Stimulated activated CD8-positive, alpha-beta memory T cell treated with anti-CD3 and anti-CD28 coated beads, Interleukin-7, amount 100 ng/mL, for 4 hours (primary cell): ENCODE measurements around the gene ST7.
A peak's percentile ranks its signal among the peaks of the same experiment; 100 is the strongest.
"Not testable (repeated sequence)": the region's sequence is repeated elsewhere in the genome, so short reads cannot be mapped to it uniquely, and the experiment has no call there.

ENCODE experiments used
- DNase-seq, 2 donors: peaks; one replicate each; pipeline ENCODE4 v3.0.0-alpha.2; 2020; ENCODE audit warnings: low read depth in 2 of 2

ST7 gene

DNA sequence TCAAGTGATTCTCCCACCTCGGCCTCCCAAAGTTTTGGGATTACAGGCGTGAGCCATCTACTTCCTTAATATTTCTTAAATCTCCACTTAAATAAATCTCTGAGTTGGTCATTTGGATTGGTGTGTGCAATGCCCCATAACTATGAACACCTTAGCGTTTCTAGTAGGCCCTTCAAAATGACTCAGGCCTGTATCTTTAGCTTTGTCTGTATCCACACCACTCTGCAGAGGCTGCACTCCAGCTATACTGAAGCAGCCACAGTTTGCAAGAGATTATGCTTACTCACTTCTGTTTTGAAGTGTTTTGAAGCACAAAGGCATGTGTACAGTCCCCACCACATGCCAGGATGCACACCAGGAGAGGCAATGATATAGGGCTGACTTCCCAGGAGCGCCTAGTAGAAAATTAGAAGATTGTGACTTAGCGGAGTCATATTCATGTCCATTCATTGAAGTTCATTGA lies 2.4 kb upstream of the ST7 start:
- DNase-seq = no peak

DNA sequence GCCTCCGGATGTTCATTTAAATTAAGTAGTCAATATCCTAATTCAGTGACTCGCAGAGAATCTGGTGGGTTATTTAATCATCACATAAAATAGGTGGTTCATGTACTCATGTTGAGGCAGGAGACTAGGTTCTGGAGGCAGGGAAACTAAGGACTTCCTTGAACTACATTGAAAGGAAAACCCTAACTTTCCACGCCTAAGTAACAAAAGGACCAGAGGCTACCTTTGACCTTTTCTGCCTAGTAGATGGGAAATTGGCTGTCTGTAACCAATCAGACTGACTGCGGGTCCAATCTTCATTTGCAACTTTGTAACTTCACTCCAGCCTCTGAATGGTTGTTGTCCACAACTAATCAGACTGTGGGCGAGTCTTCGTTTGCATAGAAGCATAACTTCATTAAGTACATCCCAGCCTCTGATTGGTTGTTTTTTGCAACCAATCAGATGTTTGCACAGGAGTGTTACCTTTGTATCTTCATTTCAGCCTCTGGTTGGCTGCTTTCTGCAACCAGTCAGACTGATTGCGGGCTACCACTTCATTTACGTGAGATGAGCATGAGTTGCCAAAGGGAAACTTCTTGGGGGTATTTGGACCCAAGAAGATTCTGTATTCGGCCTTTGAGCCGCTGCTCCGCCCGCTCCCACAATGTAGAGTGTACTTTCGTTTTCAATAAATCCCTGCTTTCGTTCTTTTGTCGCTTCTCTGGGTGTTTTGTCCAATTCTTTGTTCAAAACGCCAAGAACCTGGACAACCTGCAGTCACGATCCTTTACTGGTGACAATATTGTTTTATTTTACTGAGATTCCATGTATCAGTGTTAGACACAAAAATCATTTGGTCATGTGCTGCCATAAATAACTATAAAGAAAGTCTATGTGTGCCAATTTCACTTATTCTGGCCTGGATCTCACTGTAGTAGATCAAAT lies 1.7 kb upstream of the ST7 start:
- DNase-seq = no peak

- DNase-seq = no peak
Observed at GRCh38 chr7:116952635-116953371, 498 bp upstream of the ST7 start.

- DNase-seq = peak in 1 of 2 donors; percentile 6
Observed at GRCh38 chr7:116953906-116954838, 871 bp downstream of the ST7 start.

- no peak for DNase-seq
Observed at GRCh38 chr7:116955340-116955739, 2.0 kb downstream of the ST7 start.

GRCh38 chr7:116955801-116956476 lies 2.6 kb downstream of the ST7 start:
- DNase-seq = no peak

GRCh38 chr7:116956477-116956804 lies 3.1 kb downstream of the ST7 start:
- DNase-seq = no peak

GRCh38 chr7:116957874-116958273 lies 4.6 kb downstream of the ST7 start:
- DNase-seq = no peak

- not testable (repeated sequence) for DNase-seq
Observed at GRCh38 chr7:116961966-116962673, 8.8 kb downstream of the ST7 start.

- no peak for DNase-seq
Observed at GRCh38 chr7:116963234-116963633, 9.9 kb downstream of the ST7 start.

DNA sequence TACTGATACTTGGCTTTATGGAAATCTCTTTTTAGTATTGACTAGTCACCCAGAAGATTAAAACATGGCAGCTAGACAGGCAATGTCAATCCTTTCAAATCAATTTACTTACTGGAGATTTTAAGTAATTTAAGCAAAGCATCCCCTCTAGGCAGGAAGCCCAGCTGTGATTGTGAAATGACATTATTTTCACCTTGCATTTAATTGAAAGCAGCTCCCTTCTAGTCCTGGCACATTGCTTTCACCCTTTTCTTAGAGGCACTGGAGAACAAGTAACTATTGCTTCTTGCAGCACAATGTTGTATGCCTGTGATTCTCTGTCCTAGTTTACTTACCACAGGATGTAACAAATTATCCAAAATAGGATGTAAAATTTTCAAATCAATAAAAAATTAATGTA lies 13.3 kb downstream of the ST7 start:
- DNase-seq = no peak

- no peak for DNase-seq
Observed at GRCh38 chr7:116967254-116967922, 14.1 kb downstream of the ST7 start.

GRCh38 chr7:116967983-116968382 lies 14.7 kb downstream of the ST7 start:
- no peak for DNase-seq

- no peak for DNase-seq
Observed at GRCh38 chr7:116968631-116969030, 15.3 kb downstream of the ST7 start.

DNA sequence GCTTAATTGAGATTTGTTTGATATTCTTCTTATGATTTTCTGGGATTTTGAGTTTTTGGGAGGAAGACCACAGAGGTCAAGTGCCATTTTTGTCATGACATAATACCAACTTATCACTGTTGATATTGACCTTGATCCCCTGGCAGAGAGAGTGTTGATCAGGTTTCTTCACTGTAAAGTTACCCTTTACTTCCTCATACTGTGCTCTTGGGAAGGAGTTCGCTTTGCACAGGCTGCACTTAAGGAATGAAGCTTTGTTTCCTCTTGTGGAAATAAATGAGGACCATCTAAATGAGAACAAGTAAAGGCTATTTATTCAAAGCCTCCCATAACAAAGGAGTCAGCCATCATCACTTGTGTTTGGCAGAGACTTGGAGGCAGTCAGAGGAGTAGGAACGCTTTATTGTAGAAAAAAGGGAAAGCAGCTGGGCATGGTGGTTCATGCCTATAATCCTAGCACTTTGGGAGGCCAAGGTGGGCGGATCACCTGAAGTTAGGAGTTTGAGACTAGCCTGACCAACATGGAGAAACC lies 16.1 kb downstream of the ST7 start:
- no peak for DNase-seq

DNA sequence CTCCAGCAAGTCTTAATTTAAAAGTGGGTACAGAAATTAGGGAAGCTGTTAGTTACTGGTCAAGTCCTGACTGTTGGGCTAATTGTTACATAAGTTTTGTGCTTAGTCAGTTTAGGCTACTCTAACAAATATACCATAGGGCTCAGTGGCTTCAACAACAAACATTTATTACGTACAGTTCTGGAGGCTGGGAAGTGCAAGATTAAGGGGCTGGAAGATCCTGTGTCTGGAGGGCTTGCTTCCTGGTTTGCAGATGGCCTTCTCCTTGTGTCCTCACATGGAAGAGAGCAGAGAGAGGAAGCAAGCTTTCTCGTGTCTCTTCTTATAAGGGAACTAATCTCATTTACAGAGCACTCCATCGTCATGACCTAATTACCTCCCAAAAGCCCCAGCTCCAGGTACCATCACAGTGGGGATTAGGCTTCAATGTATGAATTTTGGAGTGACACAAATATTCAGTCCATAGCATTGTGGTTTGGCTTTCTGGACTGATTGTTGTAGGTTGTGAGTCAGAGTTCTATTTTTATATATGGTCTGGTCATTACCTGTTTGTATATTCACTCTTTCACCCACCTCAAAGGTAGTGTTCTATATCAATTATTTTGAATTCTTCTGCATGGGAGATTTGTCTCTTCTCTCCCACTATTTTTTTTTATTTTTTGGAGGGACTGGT lies 17.1 kb downstream of the ST7 start:
- DNase-seq = no peak

DNA sequence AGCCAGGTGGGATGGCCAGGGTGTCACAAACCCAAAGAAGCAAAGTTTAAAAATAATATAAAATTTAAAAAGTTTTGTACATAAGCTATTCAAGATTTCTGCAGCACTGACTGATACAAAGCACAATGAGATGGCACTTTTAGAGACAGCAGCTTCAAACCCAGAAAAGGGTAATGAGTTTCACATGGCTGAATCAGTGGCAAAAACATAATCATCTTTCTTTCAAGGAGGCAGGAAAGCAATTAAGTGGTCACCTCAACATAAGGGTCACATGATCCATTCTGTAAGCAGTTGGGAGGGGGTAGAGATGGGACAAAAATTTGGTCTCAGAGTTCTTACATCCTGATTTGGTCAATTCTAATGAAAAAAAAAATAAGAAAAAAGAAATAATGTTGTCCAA lies 17.9 kb downstream of the ST7 start:
- not testable (repeated sequence) for DNase-seq

GRCh38 chr7:116971869-116972268 lies 18.6 kb downstream of the ST7 start:
- no peak for DNase-seq

DNA sequence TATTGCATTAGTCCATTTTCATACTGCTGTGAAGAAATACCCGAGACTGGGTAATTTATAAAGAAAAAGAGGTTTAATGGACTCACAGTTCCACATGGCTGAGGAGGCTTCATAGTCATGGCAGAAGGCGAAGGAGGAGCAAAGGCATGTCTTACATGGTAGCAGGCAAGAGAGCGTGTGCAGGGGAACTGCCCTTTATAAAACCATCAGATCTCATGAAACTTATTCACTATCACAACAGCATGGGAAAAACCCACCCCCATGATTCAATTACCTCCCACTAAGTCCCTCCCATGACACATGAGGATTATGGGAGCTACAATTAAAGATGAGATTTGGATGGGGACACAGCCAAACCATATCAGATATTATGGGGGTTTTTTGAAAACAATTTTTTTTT lies 21.7 kb downstream of the ST7 start:
- not testable (repeated sequence) for DNase-seq
